NCI-H345 treated with DMSO at 0.1 percent for 48 hours (cell line): ENCODE results near the gene KAT7.
"Not testable (repeated sequence)": the region's sequence is repeated elsewhere in the genome, so short reads cannot be mapped to it uniquely, and the experiment has no call there.

Experiments used
- DNase-seq: peaks from one replicate; lab custom pipeline; 2025; ENCODE audit not compliant: unreplicated experiment; lab: John Stamatoyannopoulos, UW

The KAT7 gene

GRCh38 chr17:49788478-49789242 is at the start of gene KAT7:
KAT7 (plus strand) TSS chr17:49788681; CDS start chr17:49788835, 154 bp downstream.
- DNase-seq, result peak; percentile 97

- peak; percentile 87 for DNase-seq
Observed at GRCh38 chr17:49739641-49740271, 48.7 kb upstream of the KAT7 start.

- no peak for DNase-seq
Observed at GRCh38 chr17:49741009-49741691, 47.3 kb upstream of the KAT7 start.

- no peak for DNase-seq
Observed at GRCh38 chr17:49741692-49742076, 46.8 kb upstream of the KAT7 start.

GRCh38 chr17:49742166-49742638 is 46.3 kb upstream of the KAT7 start:
- DNase-seq, result no peak

GRCh38 chr17:49745175-49746139 is 43.0 kb upstream of the KAT7 start:
- DNase-seq, result no peak

GRCh38 chr17:49746791-49747490 is 41.5 kb upstream of the KAT7 start:
- DNase-seq, result no peak

GRCh38 chr17:49747632-49748031 is 40.8 kb upstream of the KAT7 start:
- no peak for DNase-seq

- DNase-seq, result no peak
Observed at GRCh38 chr17:49748223-49748622, 40.3 kb upstream of the KAT7 start.

- DNase-seq, result no peak
Observed at GRCh38 chr17:49748791-49749190, 39.7 kb upstream of the KAT7 start.

- no peak for DNase-seq
Observed at GRCh38 chr17:49749730-49750129, 38.8 kb upstream of the KAT7 start.

GRCh38 chr17:49752508-49752907 is 36.0 kb upstream of the KAT7 start:
- DNase-seq, result no peak

- no peak for DNase-seq
Observed at GRCh38 chr17:49753959-49754391, 34.5 kb upstream of the KAT7 start.

GRCh38 chr17:49755663-49756283 is 32.7 kb upstream of the KAT7 start:
- no peak for DNase-seq

GRCh38 chr17:49756323-49757150 is 31.9 kb upstream of the KAT7 start:
- no peak for DNase-seq

GRCh38 chr17:49757151-49757777 is 31.2 kb upstream of the KAT7 start:
- DNase-seq, result no peak

- DNase-seq, result not testable (repeated sequence)
Observed at GRCh38 chr17:49758464-49759010, 29.9 kb upstream of the KAT7 start.

- no peak for DNase-seq
Observed at GRCh38 chr17:49759203-49759602, 29.3 kb upstream of the KAT7 start.
